CD4-positive, alpha-beta T cell treated with Interleukin-15 for 4 hours (primary cell): ENCODE results near the gene GLMP.

Experiments
- DNase-seq: peaks from one replicate; pipeline ENCODE4 v3.0.0-alpha.2; 2020; ENCODE audit warnings: low spot score

The GLMP gene

DNA sequence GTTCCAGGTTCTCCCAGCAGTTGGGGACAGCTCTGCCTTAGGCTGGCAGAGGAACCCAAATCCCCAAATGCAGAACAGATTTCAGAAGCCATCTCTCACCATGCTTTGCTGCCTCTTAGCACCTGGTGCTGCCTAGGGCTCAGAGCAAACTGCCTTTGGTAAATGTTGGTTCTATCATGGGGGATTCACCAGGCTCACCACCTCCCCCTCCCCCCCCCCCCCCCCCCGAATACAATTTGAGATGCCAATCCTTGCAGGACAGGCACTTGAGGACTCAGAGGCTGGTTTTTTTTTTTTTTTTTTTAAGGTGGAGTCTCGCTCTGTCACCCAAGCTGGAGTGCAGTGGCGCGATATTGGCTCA lies 47.2 kb downstream of the GLMP start:
- DNase-seq = no peak

DNA sequence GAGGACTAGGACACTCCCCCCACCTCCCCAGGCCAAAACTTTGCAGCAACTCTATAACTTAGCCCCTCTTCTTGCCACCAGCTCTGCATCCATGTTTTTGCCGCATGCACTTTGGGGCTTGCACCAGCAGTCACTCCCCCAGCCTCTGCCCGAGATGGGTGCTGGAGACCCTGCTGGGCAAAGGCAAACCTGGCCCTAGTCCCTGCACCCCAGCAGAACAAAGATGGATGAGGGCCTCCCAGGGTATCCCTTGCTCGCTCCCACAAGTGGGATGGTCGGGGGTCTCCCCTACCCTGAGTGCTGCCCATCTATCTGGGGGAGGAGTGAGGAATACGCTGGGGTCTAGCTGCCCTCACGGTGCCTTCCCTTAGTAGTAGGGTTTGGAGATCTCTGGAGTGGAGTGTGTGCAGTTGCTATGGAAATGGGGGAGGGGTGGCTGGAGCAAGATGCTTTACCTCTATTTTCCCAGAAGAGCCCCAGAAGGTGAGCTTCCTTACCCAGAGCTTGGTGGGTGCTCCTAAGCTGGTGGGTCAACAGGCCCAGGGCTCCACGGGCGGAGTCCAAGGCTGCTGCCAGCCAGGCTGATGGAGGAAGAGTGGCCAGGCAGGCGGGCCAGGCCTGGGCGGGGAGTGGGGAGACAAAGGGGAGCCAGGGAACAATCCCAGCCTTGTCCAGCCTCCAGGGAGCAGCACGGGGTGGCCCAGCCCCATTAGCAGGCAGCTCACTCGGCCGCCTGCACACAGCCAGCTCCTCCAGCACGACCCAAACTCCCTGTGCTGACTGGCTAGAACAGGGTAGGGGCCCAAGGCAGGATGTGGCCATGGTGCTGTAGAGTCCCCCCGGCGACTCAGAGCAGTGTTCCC lies 47.8 kb downstream of the GLMP start, which contains the start of gene PAQR6:
PAQR6 (minus strand) TSS at position 597 of the 863 bp plus-strand sequence. CDS start 1,325 bp downstream, outside the sequence.
- no peak for DNase-seq

DNA sequence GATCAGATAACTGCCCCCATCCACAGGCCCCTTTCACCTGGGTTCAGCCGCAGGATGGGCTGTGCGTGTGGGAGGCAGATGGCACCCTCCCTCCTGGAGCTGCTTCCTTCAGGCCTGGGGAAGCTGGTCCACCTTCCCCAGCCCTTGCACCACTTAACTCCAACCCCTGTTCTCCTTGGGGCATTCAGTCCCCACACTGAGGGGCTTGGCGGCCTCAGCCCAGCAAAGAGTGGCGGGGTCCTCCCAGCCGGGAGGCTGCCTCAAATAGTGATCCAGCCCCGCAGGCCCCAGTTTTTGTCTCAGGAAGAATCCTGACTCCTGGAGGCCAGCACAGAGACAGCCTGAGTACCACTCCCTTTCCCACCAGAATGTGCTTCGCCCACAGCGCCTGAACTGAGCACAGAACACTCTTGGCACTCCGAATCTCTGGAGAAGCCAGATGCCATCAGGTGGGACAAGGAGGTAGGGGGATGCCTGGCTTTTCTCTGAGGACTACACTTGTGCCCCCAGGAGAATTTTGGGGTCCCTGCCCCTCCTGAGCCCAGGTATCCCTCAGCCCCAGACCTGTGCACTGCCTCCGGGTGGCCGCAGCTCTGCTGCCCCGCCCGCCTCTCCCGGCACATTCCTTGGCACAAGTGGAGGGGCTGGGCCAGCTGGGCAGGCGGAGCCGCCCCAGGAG lies 48.6 kb downstream of the GLMP start:
- DNase-seq = no peak

DNA sequence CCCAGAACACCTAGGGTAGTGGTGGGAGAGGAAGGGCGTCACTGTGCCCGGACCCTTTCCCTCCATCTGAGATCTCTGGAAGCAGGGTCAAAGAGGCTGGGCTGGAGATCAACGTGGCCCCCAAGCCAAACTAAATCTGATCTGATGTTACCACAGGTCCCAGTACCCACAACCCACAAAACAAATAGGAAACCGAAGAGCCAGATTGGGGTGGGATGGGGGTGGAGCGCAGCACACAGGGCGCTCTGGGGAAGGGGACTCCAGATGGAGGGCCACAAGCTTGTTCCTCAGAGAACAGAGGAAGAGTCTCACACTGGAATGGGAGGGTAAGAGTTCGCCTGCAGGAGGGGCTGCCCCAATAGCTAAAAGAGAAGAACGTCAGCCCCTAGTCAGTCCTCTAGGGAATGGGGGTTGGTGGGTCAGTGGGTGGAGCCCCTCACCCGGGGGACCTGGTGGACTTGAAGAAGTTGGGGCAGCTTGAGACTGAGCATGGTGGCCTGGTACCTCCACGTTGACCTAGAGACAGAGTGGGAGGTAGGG lies 49.2 kb downstream of the GLMP start:
- no peak for DNase-seq

DNA sequence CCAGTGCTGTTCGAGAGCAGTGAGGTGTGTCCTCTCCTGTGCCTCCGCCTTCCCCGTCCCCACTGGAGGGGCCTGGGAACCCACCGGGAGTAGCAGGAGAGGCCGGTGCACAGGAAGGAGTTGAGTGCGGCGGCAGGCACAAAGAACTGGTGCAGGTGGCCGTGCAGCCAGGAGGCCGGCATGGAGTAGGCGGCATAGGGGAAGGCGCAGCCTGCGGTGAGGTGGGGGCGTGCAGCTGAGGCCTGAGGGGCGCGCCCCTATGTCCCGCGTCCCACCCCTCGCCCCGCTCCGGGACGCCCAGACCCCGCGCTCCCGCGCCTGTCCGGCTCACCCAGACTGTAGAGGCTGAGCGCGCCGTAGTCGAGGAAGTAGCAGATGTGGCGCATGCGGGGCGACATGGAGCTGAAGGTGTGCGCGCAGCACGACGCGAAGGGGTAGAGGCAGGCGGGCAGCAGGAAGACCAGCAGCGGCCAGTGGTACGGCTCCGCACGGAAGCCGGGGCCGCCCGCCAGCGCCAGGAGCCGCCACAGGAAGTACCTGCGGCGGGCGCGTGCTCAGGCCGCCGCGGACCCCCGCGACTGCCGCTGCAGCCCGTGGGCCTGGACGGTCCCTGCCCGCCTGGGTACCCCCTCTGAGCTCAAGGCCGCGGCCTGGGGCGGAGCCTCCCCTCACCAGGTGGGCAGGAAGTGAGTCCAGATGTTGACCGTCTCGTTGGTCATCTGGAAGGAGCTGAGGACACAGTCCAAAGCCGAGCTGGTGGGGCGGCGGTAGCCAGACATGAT lies 49.8 kb downstream of the GLMP start:
- peak; percentile 34 for DNase-seq

DNA sequence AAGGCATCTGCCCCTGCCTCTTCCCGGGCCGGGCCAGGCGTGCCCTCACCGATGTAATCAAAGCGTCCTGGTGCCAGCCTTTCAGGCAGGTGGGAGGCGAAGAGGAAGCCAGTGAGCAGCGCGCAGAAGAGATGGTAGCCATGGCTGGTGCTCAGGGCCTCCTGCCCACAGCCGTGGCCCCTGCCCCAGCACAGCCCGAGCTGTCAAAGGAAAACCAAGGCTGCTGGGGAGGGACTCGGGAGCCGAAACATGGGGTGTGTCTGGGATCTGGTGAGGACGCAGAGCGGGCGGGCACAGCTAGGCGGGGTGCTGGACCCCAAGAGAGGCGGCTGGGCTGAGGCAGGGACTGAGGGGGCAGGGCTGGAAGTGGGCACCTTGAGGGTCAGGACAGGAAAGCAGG lies 50.8 kb downstream of the GLMP start:
- no peak for DNase-seq

DNA sequence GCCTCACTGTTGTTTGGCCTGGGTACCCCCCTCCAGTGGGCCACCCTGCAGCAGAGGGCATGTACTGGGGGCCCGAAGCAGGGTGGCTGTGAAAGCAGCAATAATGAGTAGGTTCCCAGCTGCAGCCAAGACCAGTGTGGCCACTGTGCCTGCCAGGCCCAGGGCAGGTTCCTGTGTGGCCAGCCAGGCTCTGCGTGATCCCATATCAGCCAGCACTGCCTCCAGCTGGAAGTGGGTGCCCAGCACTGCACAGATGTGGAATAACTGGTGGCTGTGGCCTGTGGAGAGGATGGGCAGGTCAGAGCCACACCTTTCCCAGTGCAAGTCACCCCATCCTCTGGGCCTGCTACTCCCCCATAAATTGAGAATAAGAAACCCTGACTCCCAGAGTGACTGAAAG lies 51.4 kb downstream of the GLMP start:
- DNase-seq = no peak

DNA sequence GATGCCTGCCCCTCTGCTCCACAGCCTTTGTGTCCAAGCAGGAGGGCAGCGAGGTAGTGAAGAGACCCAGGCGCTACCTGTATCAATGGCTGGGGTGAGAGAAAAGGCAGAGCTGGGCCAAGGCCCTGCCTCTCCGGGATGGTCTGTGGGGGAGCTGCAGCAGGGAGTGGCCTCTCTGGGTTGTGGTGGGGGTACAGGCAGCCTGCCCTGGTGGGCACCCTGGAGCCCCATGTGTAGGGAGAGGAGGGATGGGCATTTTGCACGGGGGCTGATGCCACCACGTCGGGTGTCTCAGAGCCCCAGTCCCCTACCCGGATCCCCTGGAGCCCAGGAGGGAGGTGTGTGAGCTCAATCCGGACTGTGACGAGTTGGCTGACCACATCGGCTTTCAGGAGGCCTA lies 52.7 kb downstream of the GLMP start:
- no peak for DNase-seq
